HepG2 (cell line): Measurements from ENCODE around the gene RTN3. TPM values are rescaled to one million over a fixed set of nuclear protein-coding genes. Genes with fewer than 3 reads are reported as not detected.

Experiments used
- ATAC-seq: fragments of 200-7000 bp; cut with Tn5 transposase; 3 replicates; pipeline ENCODE4 v1.9.1; 2020; ENCODE audit warnings: mild to moderate bottlenecking, moderate library complexity
- BruUV-seq: library from RNA; stranded (reverse); fragments of 400-500 nt; replicated peaks from 2 replicates; lab custom pipeline; 2021; lab: Mats Ljungman, UMichigan
- CTCF ChIA-PET: fragments of 300-600 bp; formaldehyde crosslinking; extraction: SDS; loops from one replicate; lab custom pipeline; 2021; ENCODE audit warnings: low total read pairs, inconsistent platforms, low intra/inter-chr PET ratio; lab: Yijun Ruan, JAX
- POLR2A ChIA-PET: fragments of 350-600 bp; sonication (Branson Sonifier 250); formaldehyde crosslinking; loops from one replicate; lab custom pipeline; 2020; ENCODE audit warnings: antibody characterized with exemption, inconsistent platforms; lab: Yijun Ruan, JAX
- DNase-seq: peaks from one replicate; pipeline ENCODE4 v3.0.0-alpha.2; 2015; ENCODE audit warnings: low spot score
- FAIRE-seq: peaks from 3 replicates; lab custom pipeline; 2011; peaks lifted over from hg19 to GRCh38; lab: Jason Lieb, UNC
- H2AFZ ChIP-seq: one replicate; pipeline ENCODE4 v1.6.1; 2011; ENCODE audit warnings: low read length, inconsistent platforms
- H3K27ac ChIP-seq: fragments of 300-600 bp; 3 replicates; pipeline ENCODE4 v1.8.0; 2011; ENCODE audit warnings: mixed run types, mild to moderate bottlenecking, mixed read lengths, low read length, inconsistent platforms; ENCODE audit not compliant: insufficient read depth; ENCODE audit errors: extremely low read length
- H3K27me3 ChIP-seq, 2 experiments: fragments of 200-600 bp in 1 of 2; 2 replicates in 1 of 2; 3 replicates in 1 of 2; pipeline versions ENCODE4 v1.6.0 to v1.8.0; 2011; ENCODE audit warnings: low read length in 2 of 2, mild to moderate bottlenecking in 2 of 2, moderate library complexity in 2 of 2, inconsistent platforms in 1 of 2; ENCODE audit not compliant: insufficient read depth in 2 of 2, control insufficient read depth in 1 of 2
- H3K36me3 ChIP-seq, 2 experiments: fragments of 200-600 bp in 1 of 2; replicated peaks in 1 of 2; 2 replicates in 1 of 2; 3 replicates in 1 of 2; pipeline versions ENCODE4 v1.5.1 to v1.8.0; 2011; ENCODE audit warnings: low read length in 2 of 2, inconsistent platforms in 1 of 2; ENCODE audit not compliant: insufficient read depth in 2 of 2, control insufficient read depth in 1 of 2
- H3K4me1 ChIP-seq: 2 replicates; pipeline ENCODE4 v1.5.1; 2012; ENCODE audit warnings: low read length, inconsistent platforms; ENCODE audit not compliant: insufficient read depth
- H3K4me2 ChIP-seq: 2 replicates; pipeline ENCODE4 v1.6.0; 2011; ENCODE audit warnings: low read depth, low read length, inconsistent platforms
- H3K4me3 ChIP-seq, 3 experiments: fragments of 200-600 bp in 1 of 3; sonication (generic), shearing (Covaris generic) in 1 of 3; replicated peaks in 1 of 3; 2 replicates each; pipeline ENCODE4 v1.5.1; 2011 to 2016; ENCODE audit warnings: low read length in 3 of 3, inconsistent platforms in 2 of 3, low read depth in 2 of 3, mild to moderate bottlenecking in 2 of 3, control low read depth in 1 of 3, mixed read lengths in 1 of 3; ENCODE audit not compliant: insufficient read depth in 1 of 3
- H3K79me2 ChIP-seq: one replicate; pipeline ENCODE4 v1.6.1; 2011; ENCODE audit warnings: low read length, inconsistent platforms; ENCODE audit not compliant: insufficient read depth
- H3K9ac ChIP-seq: 2 replicates; pipeline ENCODE4 v1.6.0; 2011; ENCODE audit warnings: mild to moderate bottlenecking, low read depth, low read length, inconsistent platforms; ENCODE audit not compliant: insufficient read depth
- H3K9me3 ChIP-seq: 2 replicates; pipeline ENCODE4 v1.5.1; 2012; ENCODE audit warnings: mild to moderate bottlenecking, low read length
- H4K20me1 ChIP-seq: 2 replicates; pipeline ENCODE4 v1.6.0; 2011; ENCODE audit warnings: inconsistent platforms, mild to moderate bottlenecking, low read length, moderate library complexity; ENCODE audit not compliant: insufficient read depth
- AGO2 ChIP-seq: fragments of 200-400 bp; formaldehyde crosslinking; optimal IDR thresholded peaks from 2 replicates; pipeline ENCODE3; 2017; ENCODE audit warnings: mild to moderate bottlenecking, low read depth, low read length, moderate library complexity
- HOXA3 ChIP-seq: sonication (generic); formaldehyde crosslinking; IDR thresholded peaks from 2 replicates; pipeline ENCODE4 v1.5.0; 2020; ENCODE audit warnings: missing genetic modification reagents
- KLF9 ChIP-seq: IDR thresholded peaks from 2 replicates; pipeline ENCODE4 v1.6.1; 2016; ENCODE audit warnings: low read depth
- RBFOX2 ChIP-seq: fragments of 200-400 bp; formaldehyde crosslinking; IDR thresholded peaks from 2 replicates; pipeline ENCODE4 v1.6.1; 2017; ENCODE audit warnings: low read depth, mild to moderate bottlenecking, low read length
- RBM22 ChIP-seq: fragments of 200-400 bp; formaldehyde crosslinking; optimal IDR thresholded peaks from 2 replicates; pipeline ENCODE3; 2017; ENCODE audit warnings: mild to moderate bottlenecking, low read length, moderate library complexity
- TAF1 ChIP-seq: sonication (generic); formaldehyde crosslinking; IDR thresholded peaks from 2 replicates; pipeline ENCODE4 v1.4.0; 2020; ENCODE audit warnings: missing genetic modification reagents
- ZIK1 ChIP-seq: sonication (generic); formaldehyde crosslinking; IDR thresholded peaks from 2 replicates; pipeline ENCODE4 v1.5.0; 2020; ENCODE audit warnings: mild to moderate bottlenecking, low read depth, missing genetic modification reagents, borderline replicate concordance
- WGBS: methylation state at CpG from one replicate; pipeline ENCODE4 v1.1.6; 2017; ENCODE audit warnings: low lambda C conversion rate; 5-methylcytosine and 5-hydroxymethylcytosine counted together
- in situ Hi-C: cut with HindIII; loops from 2 replicates; pipeline ENCODE4 v1.10.0; 2017; ENCODE audit warnings: low pct_unique_long_range_greater_than_20kb; ENCODE audit not compliant: extremely low pct_ligation_motif_present
- intact Hi-C: fragments of 100-400 bp; cut with micrococcal nuclease; formaldehyde crosslinking; loops from one replicate; pipeline ENCODE4 v1.10.0; 2022; ENCODE audit not compliant: unreplicated experiment
- polyA plus RNA-seq, 8 experiments: library from polyadenylated mRNA; depleted of rRNA in 3 of 8; stranded (reverse) in 7 of 8; unstranded in 1 of 8; fragments of >200 nt; fragmentation: Illumina TruSeq in 4 of 8; extraction: Trizol in 4 of 8; gene quantifications; 2 replicates each; pipeline versions ENCODE4 v1.2.1 to v1.2.3, GENCODE V29; 2011 to 2016; ENCODE audit warnings: low read depth in 4 of 8, missing spikeins in 1 of 8, mixed read lengths in 1 of 8; ENCODE audit not compliant: insufficient read depth in 1 of 8
- total RNA-seq, 5 experiments: library from RNA; depleted of rRNA; stranded (reverse); fragments of >200 nt; fragmentation: Illumina TruSeq; extraction: Trizol; gene quantifications; 2 replicates each; pipeline ENCODE4 v1.2.3, GENCODE V29; 2016; ENCODE audit warnings: low read depth in 1 of 5
- TF ChIP-seq, protein P1 (sequence below): sonication (generic); formaldehyde crosslinking; IDR thresholded peaks from 2 replicates; pipeline ENCODE4 v1.4.0; 2020; ENCODE audit warnings: missing genetic modification reagents
- TF ChIP-seq, protein P2 (sequence below): sonication (generic); formaldehyde crosslinking; IDR thresholded peaks from 2 replicates; pipeline ENCODE4 v1.9.0; 2021; ENCODE audit warnings: missing genetic modification reagents, mild to moderate bottlenecking, borderline replicate concordance
- TF ChIP-seq, protein P3 (sequence below): sonication (generic); formaldehyde crosslinking; IDR thresholded peaks from 2 replicates; pipeline ENCODE4 v1.4.0; 2020; ENCODE audit warnings: missing genetic modification reagents, borderline replicate concordance

RTN3 gene
- total and polyA plus RNA-seq, 2 of the 13 experiments (the other 11 are each of a cell fraction or from before 2014, with no cell fraction given), result 32.2 to 41.1 TPM

DNA sequence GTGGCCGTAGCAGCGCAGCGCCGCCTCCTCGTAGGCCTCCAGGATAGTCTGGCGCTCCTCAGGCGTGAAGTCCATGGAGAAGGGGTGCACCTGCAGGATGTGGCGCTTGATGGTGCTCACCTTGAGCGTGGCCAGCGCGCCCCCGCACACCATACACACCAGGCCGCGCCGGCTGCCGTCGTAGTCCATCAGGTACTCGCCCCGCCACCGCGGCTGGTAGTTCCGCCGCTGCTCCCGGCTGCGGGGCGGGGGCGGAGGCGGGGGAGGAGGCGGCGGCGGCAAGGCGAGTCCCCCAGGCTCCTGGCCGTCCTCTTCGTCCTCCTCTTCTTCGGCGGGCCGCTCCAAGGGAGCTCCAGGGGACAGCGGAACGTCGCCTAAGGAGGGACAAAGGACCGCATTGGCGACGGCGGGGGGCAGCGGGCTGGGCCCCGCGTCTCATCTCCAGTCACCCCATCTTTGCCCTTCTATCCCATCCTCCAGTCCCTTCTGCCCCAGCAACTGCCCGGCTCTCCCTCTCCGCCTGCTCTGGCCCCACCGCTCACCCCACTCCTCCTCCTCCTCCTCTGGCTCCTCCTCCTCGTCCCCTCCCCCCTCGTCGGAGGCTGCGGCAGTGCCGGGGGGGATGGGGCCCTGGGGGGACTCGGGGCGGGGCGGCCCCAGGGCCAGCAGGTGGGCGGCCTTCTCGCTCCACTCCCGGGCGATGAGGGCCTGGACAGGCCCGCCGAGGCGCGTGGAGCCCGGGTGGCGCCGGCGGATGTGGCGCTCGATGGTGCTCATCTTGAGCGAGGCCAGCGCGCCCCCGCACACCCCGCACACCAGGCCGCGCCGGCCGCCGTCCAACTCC is 82.4 kb downstream of the RTN3 start:
- Histone ChIP-seq H3K27me3 (no peaks in the 10 kb centered on the region; a peak in 2 of 5 replicates), H3K4me2 (no peak overlapping the region), H3K4me3 (no peak overlapping the region), H3K79me2 (peaks cover 7% of the 10 kb centered on the region), H3K4me1 (peaks cover 31% of the 10 kb centered on the region), H3K9ac (no peak overlapping the region), H4K20me1 (no peaks in the 10 kb centered on the region; the same call in 1 of the 2 replicates), H3K27ac (no peak overlapping the region), H3K9me3 (no peaks in the 10 kb centered on the region), H3K36me3 (peaks cover 2 to 4% of the 10 kb centered on the region in 2 experiments; a peak in 2 of 5 replicates), H2AFZ (no peak overlapping the region)
- ATAC-seq (no peak), DNase-seq (no peak), FAIRE-seq (no peak)
- in situ Hi-C loops (loop anchor here (10.0 kb wide), 1 partner anchor 151 kb away; the partner anchor contains the start of gene RCOR2), intact Hi-C loops (loop anchor here (10.0 kb wide), 1 partner anchor 141 kb away; no protein-coding TSS in a partner anchor)
- ChIA-PET POLR2A (no interaction called here), CTCF (no interaction called here)
- no TSS peak for BruUV-seq
- 98% methylated on average over 65 of the region's 82 CpGs for WGBS
- TF ChIP-seq ZIK1 (no peak), TAF1 (CRISPR knock-in tag) (no peak), KLF9 (CRISPR knock-in tag) (no peak), RBM22 (peak; percentile 14), AGO2 (peak; percentile 2), HOXA3 (CRISPR knock-in tag) (0 out of 2 replicates have a peak, but pooled peaks have one; percentile 8), RBFOX2 (peak; percentile 5; the same call in 1 of the 2 replicates)
- TF ChIP-seq, protein P1, sequence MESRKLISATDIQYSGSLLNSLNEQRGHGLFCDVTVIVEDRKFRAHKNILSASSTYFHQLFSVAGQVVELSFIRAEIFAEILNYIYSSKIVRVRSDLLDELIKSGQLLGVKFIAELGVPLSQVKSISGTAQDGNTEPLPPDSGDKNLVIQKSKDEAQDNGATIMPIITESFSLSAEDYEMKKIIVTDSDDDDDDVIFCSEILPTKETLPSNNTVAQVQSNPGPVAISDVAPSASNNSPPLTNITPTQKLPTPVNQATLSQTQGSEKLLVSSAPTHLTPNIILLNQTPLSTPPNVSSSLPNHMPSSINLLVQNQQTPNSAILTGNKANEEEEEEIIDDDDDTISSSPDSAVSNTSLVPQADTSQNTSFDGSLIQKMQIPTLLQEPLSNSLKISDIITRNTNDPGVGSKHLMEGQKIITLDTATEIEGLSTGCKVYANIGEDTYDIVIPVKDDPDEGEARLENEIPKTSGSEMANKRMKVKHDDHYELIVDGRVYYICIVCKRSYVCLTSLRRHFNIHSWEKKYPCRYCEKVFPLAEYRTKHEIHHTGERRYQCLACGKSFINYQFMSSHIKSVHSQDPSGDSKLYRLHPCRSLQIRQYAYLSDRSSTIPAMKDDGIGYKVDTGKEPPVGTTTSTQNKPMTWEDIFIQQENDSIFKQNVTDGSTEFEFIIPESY, result 0 out of 2 replicates have a peak, but pooled peaks have one; percentile 38
- TF ChIP-seq, protein P2, sequence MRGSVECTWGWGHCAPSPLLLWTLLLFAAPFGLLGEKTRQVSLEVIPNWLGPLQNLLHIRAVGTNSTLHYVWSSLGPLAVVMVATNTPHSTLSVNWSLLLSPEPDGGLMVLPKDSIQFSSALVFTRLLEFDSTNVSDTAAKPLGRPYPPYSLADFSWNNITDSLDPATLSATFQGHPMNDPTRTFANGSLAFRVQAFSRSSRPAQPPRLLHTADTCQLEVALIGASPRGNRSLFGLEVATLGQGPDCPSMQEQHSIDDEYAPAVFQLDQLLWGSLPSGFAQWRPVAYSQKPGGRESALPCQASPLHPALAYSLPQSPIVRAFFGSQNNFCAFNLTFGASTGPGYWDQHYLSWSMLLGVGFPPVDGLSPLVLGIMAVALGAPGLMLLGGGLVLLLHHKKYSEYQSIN (CRISPR knock-in tag), result no peak
- TF ChIP-seq, protein P3, sequence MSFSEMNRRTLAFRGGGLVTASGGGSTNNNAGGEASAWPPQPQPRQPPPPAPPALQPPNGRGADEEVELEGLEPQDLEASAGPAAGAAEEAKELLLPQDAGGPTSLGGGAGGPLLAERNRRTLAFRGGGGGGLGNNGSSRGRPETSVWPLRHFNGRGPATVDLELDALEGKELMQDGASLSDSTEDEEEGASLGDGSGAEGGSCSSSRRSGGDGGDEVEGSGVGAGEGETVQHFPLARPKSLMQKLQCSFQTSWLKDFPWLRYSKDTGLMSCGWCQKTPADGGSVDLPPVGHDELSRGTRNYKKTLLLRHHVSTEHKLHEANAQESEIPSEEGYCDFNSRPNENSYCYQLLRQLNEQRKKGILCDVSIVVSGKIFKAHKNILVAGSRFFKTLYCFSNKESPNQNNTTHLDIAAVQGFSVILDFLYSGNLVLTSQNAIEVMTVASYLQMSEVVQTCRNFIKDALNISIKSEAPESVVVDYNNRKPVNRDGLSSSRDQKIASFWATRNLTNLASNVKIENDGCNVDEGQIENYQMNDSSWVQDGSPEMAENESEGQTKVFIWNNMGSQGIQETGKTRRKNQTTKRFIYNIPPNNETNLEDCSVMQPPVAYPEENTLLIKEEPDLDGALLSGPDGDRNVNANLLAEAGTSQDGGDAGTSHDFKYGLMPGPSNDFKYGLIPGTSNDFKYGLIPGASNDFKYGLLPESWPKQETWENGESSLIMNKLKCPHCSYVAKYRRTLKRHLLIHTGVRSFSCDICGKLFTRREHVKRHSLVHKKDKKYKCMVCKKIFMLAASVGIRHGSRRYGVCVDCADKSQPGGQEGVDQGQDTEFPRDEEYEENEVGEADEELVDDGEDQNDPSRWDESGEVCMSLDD, result no peak
